GM19193 (cell line): Measurements from ENCODE around the gene WNT9A.

Experiments
- POLR2A ChIP-seq: IDR thresholded peaks from 4 replicates; pipeline ENCODE4 v1.6.1; 2011; ENCODE audit not compliant: insufficient read depth, insufficient read length; ENCODE audit errors: extremely low read depth

The WNT9A gene

GRCh38 chr1:227947676-227948492 is at the start of gene WNT9A:
Gene WNT9A (minus strand): TSS chr1:227947932. CDS start chr1:227947887, 45 bp downstream.
- TF ChIP-seq POLR2A: no peak

- TF ChIP-seq POLR2A: no peak
These were observed 48.6 kb upstream of the WNT9A start for GRCh38 chr1:227996187-227996950.

GRCh38 chr1:227994632-227995300 is 47.0 kb upstream of the WNT9A start:
- no peak for TF ChIP-seq POLR2A

- TF ChIP-seq POLR2A: no peak
These were observed 39.4 kb upstream of the WNT9A start for GRCh38 chr1:227987181-227987580.

- TF ChIP-seq POLR2A: no peak
These were observed 14.1 kb upstream of the WNT9A start for GRCh38 chr1:227961651-227962466.

- TF ChIP-seq POLR2A: no peak
These were observed 11.7 kb upstream of the WNT9A start for GRCh38 chr1:227959325-227959860.

- no peak for TF ChIP-seq POLR2A
These were observed 11.0 kb upstream of the WNT9A start for GRCh38 chr1:227958617-227959324.

- TF ChIP-seq POLR2A: no peak
These were observed 8.1 kb upstream of the WNT9A start for GRCh38 chr1:227955808-227956207.

- TF ChIP-seq POLR2A: no peak
These were observed 6.6 kb upstream of the WNT9A start for GRCh38 chr1:227954163-227954850.

GRCh38 chr1:227953022-227953412 is 5.3 kb upstream of the WNT9A start:
- no peak for TF ChIP-seq POLR2A

- no peak for TF ChIP-seq POLR2A
These were observed 4.8 kb upstream of the WNT9A start for GRCh38 chr1:227952374-227953021.

GRCh38 chr1:227951624-227952373 is 4.1 kb upstream of the WNT9A start:
- TF ChIP-seq POLR2A: no peak
